Measurements from ENCODE around the gene FIGLA.
"Not testable (repeated sequence)": the region's sequence is repeated elsewhere in the genome, so short reads cannot be mapped to it uniquely, and the experiment has no call there.

FIGLA gene

GRCh38 chr2:70743677-70744076 is 46.8 kb downstream of the FIGLA start:
- DNase-seq, result no peak

GRCh38 chr2:70743068-70743467 is 47.4 kb downstream of the FIGLA start:
- DNase-seq, result no peak

GRCh38 chr2:70739492-70739891 is 51.0 kb downstream of the FIGLA start:
- DNase-seq, result not testable (repeated sequence)

GRCh38 chr2:70738159-70738558 is 52.3 kb downstream of the FIGLA start:
- no peak for DNase-seq

- no peak for DNase-seq
Observed at GRCh38 chr2:70735071-70735470, 55.4 kb downstream of the FIGLA start.

GRCh38 chr2:70733646-70734180 is 56.7 kb downstream of the FIGLA start:
- no peak for DNase-seq

GRCh38 chr2:70732766-70733645 is 57.4 kb downstream of the FIGLA start:
- no peak for DNase-seq

GRCh38 chr2:70730730-70731129 is 59.7 kb downstream of the FIGLA start:
- no peak for DNase-seq

- DNase-seq, result no peak
Observed at GRCh38 chr2:70729647-70730046, 60.8 kb downstream of the FIGLA start.

GRCh38 chr2:70728128-70728527 is 62.3 kb downstream of the FIGLA start:
- DNase-seq, result no peak

Data from left hindlimb (tissue), 1 donor.